ENCODE measurements around the gene RIMKLA.

DNA sequence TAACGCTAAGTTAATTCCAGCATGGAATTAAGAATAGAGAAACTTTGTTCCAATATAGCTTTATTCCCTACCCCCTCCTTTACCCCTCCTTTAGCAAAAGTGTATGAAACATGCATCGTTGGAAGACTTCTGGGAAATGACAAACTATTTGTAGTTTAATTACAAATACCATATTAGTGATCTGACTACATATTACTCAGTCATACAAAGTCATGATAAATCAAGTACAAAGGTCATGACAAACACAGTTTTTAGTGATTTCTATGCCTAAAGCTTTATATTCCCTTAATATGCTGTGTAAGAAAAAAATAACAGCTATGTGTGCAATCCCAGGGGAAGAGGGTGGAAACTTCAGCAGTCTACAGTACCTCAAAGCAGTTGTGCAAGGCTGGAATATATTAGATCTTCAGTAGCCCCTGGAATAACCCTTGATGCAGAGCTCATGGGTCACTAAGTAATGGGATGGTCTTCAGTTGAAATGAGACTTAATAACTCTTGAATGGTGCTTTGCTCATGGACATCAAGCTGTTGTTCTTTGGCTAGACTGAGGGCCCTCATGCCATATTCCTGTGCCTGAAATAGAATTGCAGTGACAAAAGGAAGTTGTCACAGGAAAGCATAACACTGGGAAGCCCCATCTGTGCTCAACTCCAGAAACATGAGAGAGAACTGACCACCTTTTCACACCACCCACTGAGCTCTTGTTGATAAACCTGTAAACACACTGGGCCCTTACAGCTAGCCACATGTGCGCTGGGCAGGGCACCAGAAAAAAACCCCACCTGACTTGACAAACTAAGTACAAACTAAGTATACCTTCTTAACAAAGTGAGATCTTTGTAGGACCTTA is 49.9 kb downstream of the RIMKLA start:
- TF ChIP-seq, protein P1, sequence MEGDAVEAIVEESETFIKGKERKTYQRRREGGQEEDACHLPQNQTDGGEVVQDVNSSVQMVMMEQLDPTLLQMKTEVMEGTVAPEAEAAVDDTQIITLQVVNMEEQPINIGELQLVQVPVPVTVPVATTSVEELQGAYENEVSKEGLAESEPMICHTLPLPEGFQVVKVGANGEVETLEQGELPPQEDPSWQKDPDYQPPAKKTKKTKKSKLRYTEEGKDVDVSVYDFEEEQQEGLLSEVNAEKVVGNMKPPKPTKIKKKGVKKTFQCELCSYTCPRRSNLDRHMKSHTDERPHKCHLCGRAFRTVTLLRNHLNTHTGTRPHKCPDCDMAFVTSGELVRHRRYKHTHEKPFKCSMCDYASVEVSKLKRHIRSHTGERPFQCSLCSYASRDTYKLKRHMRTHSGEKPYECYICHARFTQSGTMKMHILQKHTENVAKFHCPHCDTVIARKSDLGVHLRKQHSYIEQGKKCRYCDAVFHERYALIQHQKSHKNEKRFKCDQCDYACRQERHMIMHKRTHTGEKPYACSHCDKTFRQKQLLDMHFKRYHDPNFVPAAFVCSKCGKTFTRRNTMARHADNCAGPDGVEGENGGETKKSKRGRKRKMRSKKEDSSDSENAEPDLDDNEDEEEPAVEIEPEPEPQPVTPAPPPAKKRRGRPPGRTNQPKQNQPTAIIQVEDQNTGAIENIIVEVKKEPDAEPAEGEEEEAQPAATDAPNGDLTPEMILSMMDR (IDR thresholded peaks at IDR 0.05), result no peak
- no peak for TF ChIP-seq POLR2AphosphoS5 (IDR thresholded peaks at IDR 0.05; ENCODE audit: insufficient read depth in 1 of 2, low read depth in 1 of 2)

Data from vagina (tissue), 2 donors.